ENCODE results near the gene FAM185A. TPM values are rescaled to one million over a fixed set of nuclear protein-coding genes. Genes with fewer than 3 reads are reported as not detected.
"Not testable (repeated sequence)": the region's sequence is repeated elsewhere in the genome, so short reads cannot be mapped to it uniquely, and the experiment has no call there.

The FAM185A gene
- total RNA-seq, 4 donors from 2014 or later: 7.1 to 16.1 (median 11.7) TPM

DNA sequence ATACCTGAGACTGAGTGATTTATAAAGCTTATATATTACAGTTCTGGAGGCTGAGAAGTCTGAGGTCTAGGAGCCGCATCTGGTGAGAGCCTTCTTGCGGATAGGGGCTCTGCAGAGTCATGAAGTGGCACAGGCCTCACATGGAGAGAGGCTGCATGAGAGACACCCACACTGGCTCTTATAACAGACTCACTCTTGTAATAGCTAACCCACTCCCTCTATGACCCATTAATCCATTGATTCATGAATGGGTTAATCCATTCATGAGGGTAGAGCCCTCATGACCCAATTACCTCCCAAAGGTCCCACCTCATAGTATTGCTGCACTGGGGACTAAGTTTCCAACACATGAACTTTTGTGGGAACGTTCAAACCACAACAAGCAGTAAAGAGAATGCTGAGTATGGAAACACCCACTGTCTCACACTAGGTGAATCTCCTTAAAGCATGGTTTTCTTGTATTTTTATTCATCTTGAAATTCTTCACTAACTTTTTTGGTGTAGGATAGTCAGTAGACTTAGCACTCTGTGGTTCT lies 20.9 kb downstream of the FAM185A start:
- DNase-seq (ENCODE audit: low spot score); ATAC-seq (ENCODE audit: low FRiP score): not testable (repeated sequence)

DNA sequence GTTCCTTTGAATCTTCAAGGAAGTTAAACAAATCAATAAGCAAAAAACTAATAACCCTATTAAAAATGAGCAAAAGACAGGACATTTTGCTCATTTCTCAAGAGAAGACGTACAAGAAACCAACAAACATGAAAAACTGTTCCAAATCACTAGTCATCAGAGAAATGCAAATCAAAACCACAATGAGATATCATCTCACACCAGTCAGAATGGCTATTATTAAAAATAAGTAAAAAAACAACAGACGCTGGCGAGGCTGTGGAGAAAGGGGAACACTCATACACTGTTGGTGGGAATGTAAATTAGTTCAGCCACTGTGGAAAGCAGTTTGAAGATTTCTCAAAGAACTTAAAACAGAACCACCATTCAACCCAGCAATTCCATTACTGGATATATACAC lies 21.7 kb downstream of the FAM185A start:
- ATAC-seq (ENCODE audit: low FRiP score); DNase-seq (ENCODE audit: low spot score): not testable (repeated sequence)

DNA sequence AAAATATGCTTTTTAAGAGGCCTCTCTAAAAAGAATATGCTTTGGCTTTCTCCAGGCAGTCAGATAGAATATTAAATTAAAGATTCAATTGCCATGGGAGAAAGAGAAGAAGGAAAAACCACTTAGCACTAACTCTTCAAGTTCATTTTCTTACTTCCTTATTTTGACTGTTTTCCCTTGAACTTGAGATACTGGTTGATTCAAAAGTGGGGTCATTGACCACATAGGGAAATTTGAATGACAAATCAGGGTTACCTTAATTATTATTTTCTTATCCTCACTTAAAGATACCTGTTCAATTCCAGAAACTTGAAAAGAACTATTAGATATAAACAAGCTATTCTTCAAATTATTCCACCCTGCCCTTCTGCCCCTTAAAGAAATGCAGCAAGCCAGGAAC lies 27.4 kb downstream of the FAM185A start:
- not testable (repeated sequence) for ATAC-seq (ENCODE audit: low FRiP score)

DNA sequence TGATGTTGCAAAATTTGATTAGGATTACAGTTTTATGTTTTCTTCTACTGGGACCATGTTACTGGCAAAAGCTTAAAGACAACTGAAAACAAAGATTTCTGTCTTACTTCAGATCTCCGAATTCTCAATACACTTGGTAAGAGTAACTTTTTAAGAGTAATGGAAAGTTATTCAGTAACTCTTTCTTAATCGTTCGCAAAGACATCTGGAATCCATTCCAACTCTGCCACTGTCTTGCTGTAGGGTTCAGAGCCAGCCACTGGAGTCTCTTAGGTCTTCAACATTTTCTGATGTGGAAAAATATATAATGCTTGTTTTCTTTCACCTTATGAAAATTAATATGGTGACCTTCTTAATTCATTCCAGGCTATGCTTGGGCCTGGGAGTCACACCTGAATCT lies 29.9 kb downstream of the FAM185A start:
- DNase-seq (ENCODE audit: low spot score); ATAC-seq (ENCODE audit: low FRiP score): not testable (repeated sequence)

More for the DNA sequence above, 27.4 kb downstream of the FAM185A start:
- not testable (repeated sequence) for DNase-seq (ENCODE audit: low spot score)

- not testable (repeated sequence) for DNase-seq (ENCODE audit: low spot score); ATAC-seq (ENCODE audit: low FRiP score)
Measured at GRCh38 chr7:102780926-102781325, 32.1 kb downstream of the FAM185A start.

DNA sequence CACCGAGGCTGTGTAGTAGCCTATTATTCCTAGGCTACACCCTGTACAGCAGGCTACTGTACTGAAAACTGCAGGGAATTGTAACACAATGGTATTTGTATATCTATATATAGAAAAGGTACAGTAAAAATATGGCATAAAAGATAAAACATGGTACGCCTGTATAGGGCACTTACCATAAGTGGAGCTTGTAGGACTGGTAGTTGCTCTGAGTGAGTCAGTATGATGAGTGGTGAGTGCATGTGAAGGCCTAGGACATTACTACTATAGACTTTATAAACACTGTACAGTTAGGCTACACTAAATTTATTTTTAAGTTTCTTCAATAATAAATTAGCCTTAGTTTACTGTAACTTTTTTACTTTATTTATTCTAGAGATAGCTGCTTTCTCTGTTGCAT lies 40.0 kb downstream of the FAM185A start:
- DNase-seq (ENCODE audit: low spot score); ATAC-seq (ENCODE audit: low FRiP score): not testable (repeated sequence)

GRCh38 chr7:102790364-102791100 lies 41.7 kb downstream of the FAM185A start:
- ATAC-seq (ENCODE audit: low FRiP score); DNase-seq (ENCODE audit: low spot score): not testable (repeated sequence)

DNA sequence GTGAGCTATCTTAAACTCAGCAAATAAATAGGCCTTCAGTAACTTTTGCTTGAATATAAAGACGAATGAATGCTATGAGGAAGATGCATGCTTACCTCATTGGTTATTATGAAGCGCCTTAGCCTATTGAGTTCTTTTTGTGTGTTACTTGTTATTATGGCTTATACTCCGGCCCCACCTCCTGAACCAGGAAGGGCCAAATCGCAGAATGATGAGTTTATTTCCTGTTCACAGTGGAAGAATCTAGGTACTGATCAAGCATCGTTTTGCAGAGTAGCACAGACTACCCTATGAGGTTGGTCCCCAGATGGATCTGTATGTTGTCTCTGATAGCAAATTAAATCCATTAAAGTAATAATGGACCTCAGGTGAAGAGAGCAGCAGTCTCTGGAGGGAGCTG lies 42.6 kb downstream of the FAM185A start:
- ATAC-seq (ENCODE audit: low FRiP score); DNase-seq (ENCODE audit: low spot score): not testable (repeated sequence)

GRCh38 chr7:102791831-102792230 lies 43.0 kb downstream of the FAM185A start:
- not testable (repeated sequence) for ATAC-seq (ENCODE audit: low FRiP score); DNase-seq (ENCODE audit: low spot score)

GRCh38 chr7:102794567-102794966 lies 45.8 kb downstream of the FAM185A start:
- not testable (repeated sequence) for ATAC-seq (ENCODE audit: low FRiP score); DNase-seq (ENCODE audit: low spot score)

DNA sequence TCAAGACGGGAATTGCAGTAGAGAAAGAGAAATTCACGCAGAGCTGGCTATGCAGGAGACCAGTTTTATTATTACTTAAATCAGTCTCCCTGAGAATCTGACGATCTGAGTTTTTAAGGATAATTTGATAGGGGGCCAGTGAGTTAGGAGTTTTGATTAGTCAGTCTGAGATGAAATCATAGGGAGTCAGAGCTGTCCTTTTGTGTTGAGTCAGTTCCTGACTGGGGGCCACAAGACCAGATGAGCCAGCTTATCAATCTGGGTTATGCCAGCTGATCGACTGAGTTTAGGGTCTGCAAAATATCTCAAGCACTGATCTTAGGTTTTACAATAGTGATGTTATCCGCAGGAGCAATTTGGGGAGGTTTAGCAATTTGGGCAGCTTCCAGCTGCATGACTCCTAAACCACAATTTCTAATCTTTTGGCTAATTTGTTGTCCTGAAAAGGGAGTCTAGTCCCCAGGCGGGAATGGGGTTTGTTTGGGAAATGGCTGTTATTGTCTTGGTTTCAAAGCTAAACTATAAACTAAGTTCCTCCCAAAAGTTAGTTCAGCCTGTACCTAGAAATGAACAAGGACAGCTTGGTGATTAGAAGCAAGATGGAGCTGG lies 47.3 kb downstream of the FAM185A start:
- DNase-seq (ENCODE audit: low spot score); ATAC-seq (ENCODE audit: low FRiP score): not testable (repeated sequence)

- no peak for TF ChIP-seq CTCF (IDR thresholded peaks at IDR 0.05)
- no peak for ATAC-seq (ENCODE audit: low FRiP score)
- DNase-seq (ENCODE audit: low spot score): no peak
Measured at GRCh38 chr7:102806613-102807012, 57.8 kb downstream of the FAM185A start.

DNA sequence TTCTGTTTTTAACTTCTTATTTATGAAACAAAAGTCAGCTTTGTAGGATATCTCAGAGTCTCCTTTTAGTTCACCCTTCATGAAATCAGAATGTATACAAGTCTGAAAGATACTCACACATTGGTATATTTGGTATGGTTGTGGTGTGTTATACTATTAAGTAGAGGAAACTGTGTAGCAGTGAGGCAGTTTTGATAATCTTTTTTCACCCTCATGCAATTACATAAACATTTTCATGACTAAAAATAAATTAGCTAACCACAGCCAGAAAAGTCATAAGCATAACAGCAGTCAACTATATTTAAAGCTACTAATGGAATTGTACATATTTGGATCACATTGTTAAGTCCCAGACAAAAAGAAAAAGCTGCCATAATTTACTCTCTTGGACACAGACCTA lies 62.1 kb downstream of the FAM185A start:
- no peak for ATAC-seq (ENCODE audit: low FRiP score)

More for the DNA sequence above, 62.1 kb downstream of the FAM185A start:
- no peak for TF ChIP-seq CTCF (IDR thresholded peaks at IDR 0.05)
- DNase-seq (ENCODE audit: low spot score): no peak

Data from omental fat pad (tissue), 4 donors.